ENCODE data around the gene MIPOL1. TPM values are rescaled to one million over a fixed set of nuclear protein-coding genes. Genes with fewer than 3 reads are reported as not detected.
"Not testable (repeated sequence)": the region's sequence is repeated elsewhere in the genome, so short reads cannot be mapped to it uniquely, and the experiment has no call there.

Gene MIPOL1
- total RNA-seq, 1 donor from 2014 or later = 8.9 TPM

DNA sequence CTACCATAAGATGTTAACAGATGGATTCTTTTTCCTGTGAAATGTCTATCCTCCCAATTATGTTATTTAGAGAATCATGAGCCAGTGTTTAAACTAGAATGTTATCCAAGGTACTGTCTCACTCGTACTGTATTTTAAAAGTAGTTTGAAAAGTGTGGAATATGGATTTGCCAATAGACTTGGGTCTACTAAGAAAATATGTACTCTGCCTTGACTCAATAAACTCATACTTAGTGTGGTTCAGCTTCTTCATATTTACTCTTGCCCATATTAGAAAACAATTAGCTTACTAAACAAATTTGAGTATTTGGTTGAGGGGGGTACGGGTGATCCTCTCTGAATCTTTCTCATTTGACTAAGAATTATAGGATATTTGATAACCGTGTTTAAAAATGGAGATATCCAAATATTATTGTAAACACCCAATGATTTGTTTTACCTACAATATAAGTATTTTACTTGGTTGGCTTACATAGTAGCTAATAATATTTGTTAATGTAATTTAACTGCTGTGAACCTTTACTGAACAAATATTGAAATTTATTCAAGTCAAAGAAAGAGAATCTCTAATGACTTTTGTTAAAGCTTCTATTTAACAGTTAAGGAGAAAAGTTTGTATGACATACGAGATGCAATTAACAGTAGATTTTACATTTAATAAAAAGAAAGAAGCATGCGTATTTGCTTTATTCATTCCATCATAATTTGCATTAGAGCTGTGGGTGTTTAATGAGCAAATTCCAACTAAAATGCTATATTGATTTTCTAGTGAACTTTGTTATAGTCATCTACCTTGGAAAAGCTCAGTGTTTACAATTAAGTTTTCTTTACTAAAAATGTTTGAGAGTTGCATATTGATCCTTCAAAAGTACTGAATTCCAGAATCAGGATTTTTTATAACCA lies 81.2 kb downstream of the MIPOL1 start:
- Histone ChIP-seq H3K27me3 (ENCODE audit: low read depth) (no peaks in the 10 kb centered on the region), H3K4me1 (no peaks in the 10 kb centered on the region), H3K27ac (replicated peaks) (no peak overlapping the region), H3K36me3 (no peaks in the 10 kb centered on the region), H3K9me3 (replicated peaks) (no peaks in the 10 kb centered on the region), H3K4me3 (no peak overlapping the region)
- TF ChIP-seq, protein P1, sequence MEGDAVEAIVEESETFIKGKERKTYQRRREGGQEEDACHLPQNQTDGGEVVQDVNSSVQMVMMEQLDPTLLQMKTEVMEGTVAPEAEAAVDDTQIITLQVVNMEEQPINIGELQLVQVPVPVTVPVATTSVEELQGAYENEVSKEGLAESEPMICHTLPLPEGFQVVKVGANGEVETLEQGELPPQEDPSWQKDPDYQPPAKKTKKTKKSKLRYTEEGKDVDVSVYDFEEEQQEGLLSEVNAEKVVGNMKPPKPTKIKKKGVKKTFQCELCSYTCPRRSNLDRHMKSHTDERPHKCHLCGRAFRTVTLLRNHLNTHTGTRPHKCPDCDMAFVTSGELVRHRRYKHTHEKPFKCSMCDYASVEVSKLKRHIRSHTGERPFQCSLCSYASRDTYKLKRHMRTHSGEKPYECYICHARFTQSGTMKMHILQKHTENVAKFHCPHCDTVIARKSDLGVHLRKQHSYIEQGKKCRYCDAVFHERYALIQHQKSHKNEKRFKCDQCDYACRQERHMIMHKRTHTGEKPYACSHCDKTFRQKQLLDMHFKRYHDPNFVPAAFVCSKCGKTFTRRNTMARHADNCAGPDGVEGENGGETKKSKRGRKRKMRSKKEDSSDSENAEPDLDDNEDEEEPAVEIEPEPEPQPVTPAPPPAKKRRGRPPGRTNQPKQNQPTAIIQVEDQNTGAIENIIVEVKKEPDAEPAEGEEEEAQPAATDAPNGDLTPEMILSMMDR (IDR thresholded peaks at IDR 0.05; ENCODE audit: borderline replicate concordance) = no peak
- intact Hi-C loops (cut with micrococcal nuclease) = no loop called here
- DNase-seq = no peak

DNA sequence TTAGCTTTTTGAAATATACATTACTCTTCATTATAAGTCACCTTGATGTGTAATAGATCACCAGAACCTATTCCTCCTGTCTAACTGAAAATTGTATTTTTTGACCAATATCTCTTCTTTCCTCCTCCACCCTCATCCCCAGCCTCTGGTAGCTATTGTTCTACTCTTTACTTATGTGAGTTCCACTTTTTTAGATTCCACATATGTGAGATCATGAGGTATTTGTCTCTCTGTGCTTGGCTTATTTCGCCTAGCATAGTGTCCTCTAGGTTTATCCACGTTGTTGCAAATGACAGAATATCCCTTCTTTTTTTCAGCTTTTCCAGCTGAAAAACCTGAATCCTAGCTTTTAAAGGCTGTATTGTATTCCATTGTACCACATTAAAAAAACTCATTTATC lies 82.1 kb downstream of the MIPOL1 start:
- no peak overlapping the region for H3K27ac ChIP-seq (replicated peaks)
- H3K9me3 ChIP-seq (replicated peaks) = no peaks in the 10 kb centered on the region
- H3K27me3 ChIP-seq (ENCODE audit: low read depth) = no peaks in the 10 kb centered on the region
- H3K4me3 ChIP-seq = no peak overlapping the region
- H3K36me3 ChIP-seq = no peaks in the 10 kb centered on the region
- no peaks in the 10 kb centered on the region for H3K4me1 ChIP-seq
- TF ChIP-seq, protein P1 (IDR thresholded peaks at IDR 0.05; ENCODE audit: borderline replicate concordance) = no peak
- DNase-seq = no peak
- intact Hi-C loops (cut with micrococcal nuclease) = no loop called here

DNA sequence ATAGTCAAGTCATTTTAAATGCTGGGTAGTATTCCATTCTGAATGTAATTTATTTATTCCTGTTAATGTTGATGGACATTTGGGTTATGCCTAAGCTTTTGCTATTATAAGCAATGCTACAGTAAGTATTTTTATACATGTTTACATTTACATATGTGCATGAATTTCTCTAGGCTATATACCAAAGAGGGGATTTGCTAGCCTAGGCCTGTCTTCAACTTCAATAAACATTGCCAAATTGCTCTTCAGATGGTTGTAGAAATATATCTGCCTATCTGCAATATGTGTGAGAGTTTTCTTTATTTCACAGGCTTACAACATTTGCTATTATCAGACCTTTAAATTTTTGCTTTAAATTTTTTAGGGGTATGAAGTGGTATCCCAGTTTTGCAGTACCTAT lies 87.0 kb downstream of the MIPOL1 start:
- intact Hi-C loops (cut with micrococcal nuclease) = no loop called here
- Histone ChIP-seq H3K4me1 (no peaks in the 10 kb centered on the region), H3K9me3 (replicated peaks) (no peaks in the 10 kb centered on the region), H3K36me3 (peaks cover 18% of the 10 kb centered on the region), H3K27ac (replicated peaks) (no peak overlapping the region), H3K4me3 (no peak overlapping the region), H3K27me3 (ENCODE audit: low read depth) (no peaks in the 10 kb centered on the region)
- no peak for DNase-seq
- TF ChIP-seq, protein P1 (IDR thresholded peaks at IDR 0.05; ENCODE audit: borderline replicate concordance) = no peak

DNA sequence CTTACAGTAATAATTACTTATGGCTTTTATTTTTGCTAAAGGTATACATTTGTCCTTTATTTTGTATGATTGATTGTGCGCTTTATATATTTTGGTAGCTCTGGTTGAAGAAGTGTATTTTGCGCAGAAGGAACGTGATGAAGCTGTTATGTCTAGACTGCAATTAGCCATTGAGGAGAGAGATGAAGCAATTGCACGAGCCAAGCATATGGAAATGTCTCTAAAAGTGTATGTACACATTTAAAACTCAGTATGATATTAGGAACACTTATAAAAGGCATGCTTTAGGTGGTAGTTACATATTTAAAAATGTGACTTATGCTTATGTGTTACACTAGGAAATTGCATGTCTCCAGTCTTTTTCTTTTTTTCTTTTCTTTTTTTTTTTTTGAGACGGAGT lies 87.5 kb downstream of the MIPOL1 start:
- Histone ChIP-seq H3K27me3 (ENCODE audit: low read depth) (no peaks in the 10 kb centered on the region), H3K9me3 (replicated peaks) (no peaks in the 10 kb centered on the region), H3K27ac (replicated peaks) (no peak overlapping the region), H3K4me3 (no peak overlapping the region), H3K4me1 (no peaks in the 10 kb centered on the region), H3K36me3 (peaks cover 23% of the 10 kb centered on the region)
- TF ChIP-seq, protein P1 (IDR thresholded peaks at IDR 0.05; ENCODE audit: borderline replicate concordance) = no peak
- intact Hi-C loops (cut with micrococcal nuclease) = no loop called here
- DNase-seq = no peak

DNA sequence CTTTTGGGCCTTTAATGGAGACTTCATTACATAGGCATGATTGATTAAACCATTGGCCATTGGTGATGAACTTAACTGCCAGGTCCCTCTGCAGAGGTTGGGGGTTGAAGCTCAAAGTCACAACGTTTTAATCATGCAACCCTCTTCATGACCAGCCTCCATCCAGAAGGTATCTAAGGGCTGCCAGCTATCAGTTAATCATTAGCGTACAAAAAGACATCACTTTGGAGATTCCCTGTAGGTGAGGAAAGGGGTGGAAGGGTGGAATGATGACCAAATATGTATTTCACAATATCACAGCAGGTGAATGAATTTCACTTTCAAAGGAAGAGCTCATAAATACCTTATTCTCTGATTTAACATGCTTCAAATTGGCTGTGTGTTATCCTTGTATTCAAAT lies 92.0 kb downstream of the MIPOL1 start:
- intact Hi-C loops (cut with micrococcal nuclease) = no loop called here
- no peaks in the 10 kb centered on the region for H3K9me3 ChIP-seq (replicated peaks)
- H3K27me3 ChIP-seq (ENCODE audit: low read depth) = no peaks in the 10 kb centered on the region
- no peaks in the 10 kb centered on the region for H3K4me1 ChIP-seq
- H3K36me3 ChIP-seq = peaks cover 48% of the 10 kb centered on the region
- TF ChIP-seq, protein P1 (IDR thresholded peaks at IDR 0.05; ENCODE audit: borderline replicate concordance) = no peak
- no peak overlapping the region for H3K4me3 ChIP-seq
- no peak for DNase-seq
- H3K27ac ChIP-seq (replicated peaks) = no peak overlapping the region

DNA sequence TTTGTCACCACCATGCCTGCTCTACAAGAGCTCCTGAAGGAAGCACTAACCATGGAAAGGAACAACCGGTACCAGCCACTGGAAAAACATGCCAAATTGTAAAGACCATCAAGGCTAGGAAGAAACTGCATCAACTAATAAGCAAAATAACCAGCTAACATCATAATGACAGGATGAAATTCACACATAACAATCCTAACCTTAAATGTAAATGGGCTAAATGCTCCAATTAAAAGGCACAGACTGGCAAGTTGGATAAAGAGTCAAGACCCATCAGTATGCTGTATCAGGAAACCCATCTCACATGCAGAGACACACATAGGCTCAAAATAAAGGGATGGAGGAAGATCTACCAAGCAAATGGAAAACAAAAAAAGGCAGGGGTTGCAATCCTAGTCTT lies 97.5 kb downstream of the MIPOL1 start:
- H3K27ac ChIP-seq (replicated peaks); DNase-seq; H3K4me1 ChIP-seq; H3K9me3 ChIP-seq (replicated peaks); H3K4me3 ChIP-seq; intact Hi-C loops (cut with micrococcal nuclease); H3K27me3 ChIP-seq (ENCODE audit: low read depth): not testable (repeated sequence)
- H3K36me3 ChIP-seq = peaks cover 25% of the 10 kb centered on the region
